Stimulated activated CD4-positive, alpha-beta T cell treated with anti-CD3 and anti-CD28 coated beads, Interleukin-12 subunit alpha, Interleukin-12 subunit beta, amount 100 ng/mL, for 4 hours (primary cell): ENCODE measurements around the gene ZNF530.

Experiments used
- DNase-seq: peaks from one replicate; pipeline ENCODE4 v3.0.0-alpha.2; 2020

The ZNF530 gene

DNA sequence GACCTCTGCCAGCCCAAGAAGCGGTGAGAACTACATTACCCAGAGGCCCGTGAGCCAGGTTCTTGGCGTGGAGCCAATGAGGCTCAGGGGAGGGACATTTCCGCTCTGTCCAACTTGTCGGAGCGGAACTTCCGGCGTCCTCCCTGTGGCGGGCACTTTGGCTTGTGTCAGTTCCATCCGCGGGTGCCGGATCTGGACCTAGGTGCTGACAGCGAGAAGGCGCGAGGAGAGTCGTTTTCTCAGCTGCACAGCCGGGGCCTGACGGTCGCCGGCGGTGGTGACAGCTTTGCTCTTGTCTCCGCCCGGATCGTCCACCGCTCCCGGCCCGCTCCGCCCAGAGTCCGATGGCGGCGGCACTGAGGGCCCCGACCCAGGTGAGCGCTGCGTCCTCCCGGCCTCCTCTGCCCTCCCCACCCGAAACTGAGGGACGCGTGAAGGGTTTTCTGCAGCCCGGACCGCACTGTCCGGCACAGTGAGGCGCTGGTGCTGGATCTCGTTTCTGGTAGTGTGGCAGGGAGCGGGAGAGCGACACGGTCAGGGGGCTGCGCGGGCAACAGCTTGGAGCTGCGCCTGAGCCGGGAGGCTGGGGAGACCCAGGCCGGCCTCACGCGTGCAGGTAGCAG is at the start of gene ZNF530:
Gene ZNF530, plus strand, starts transcription at position 125 of the 623 bp plus-strand sequence. CDS start 4,461 bp downstream, outside the sequence.
- peak; percentile 88 for DNase-seq

DNA sequence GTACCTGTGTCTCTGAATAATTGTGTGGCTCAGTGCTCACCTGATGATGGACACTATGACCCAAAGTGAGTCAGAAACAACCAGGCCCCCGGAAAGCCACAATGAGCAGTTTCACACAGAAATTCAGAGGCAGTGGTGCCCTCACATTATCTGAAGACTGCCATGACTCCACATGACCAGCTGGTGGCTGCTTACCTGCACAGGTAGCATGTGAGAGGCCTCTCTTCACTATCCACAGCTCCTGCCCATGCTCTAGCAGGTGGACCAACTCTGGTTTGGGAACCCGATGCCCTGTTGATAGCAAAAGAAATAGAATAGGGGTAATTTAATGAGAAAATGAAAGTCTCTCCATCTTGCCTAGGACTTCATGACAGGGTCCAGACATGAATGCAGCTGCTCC is 47.3 kb upstream of the ZNF530 start:
- DNase-seq = no peak

DNA sequence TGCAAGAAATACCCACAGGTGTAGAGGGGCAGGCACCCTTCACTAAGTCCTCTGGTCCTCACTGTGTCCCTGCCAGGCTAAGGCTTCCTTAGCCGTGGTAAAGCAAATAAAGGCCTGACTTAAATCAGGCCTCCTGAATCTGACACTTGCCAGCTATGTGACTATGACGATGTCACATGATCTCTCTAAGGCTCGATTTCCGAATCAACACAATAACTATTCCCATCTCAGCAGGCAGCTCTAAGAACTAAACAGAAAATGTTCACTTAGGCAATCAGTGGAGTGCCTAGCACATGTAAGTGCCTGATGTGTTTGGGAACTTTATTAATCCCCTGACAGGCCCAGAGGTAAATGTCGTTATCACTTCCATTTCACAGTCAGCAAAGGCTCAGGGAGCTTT is 42.0 kb upstream of the ZNF530 start:
- no peak for DNase-seq

DNA sequence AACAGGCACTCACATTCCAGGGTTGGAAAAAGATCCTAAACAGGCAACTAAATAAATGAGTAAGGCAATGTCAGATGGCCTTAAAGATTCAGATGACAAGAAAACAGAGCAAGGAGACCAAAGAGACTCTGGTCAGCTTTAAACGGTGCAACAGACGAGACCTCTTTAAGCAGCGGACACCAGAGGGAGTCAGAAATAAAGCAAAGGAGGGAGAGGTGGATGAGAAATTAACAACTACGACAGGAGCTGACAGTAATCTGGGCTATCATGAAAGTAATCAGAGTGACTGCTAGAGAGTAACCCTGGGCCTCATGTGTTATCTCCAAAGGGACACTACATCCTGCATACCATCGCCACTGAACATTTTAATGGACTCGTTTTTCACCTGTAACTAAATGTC is 41.2 kb upstream of the ZNF530 start:
- DNase-seq = no peak

DNA sequence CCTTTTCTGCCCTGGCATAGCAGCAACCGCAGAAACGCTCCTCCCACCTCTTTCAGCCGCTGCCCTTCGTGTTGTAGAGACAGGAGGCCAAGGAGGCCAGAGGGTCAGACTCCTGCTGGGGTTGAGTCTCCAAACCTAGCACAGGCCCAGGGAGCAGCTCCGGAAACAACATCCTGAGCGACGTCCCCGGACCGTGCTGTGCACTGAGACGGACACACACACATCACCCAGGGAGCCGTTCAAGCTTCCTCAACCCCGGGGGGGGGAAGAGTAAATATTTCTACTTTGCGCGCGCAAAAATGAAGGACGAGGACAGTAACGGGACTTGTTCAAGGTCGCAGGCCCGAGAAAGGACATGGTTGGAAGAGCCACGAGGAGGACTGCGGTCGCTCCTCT is 40.7 kb upstream of the ZNF530 start:
- DNase-seq = peak; percentile 8

DNA sequence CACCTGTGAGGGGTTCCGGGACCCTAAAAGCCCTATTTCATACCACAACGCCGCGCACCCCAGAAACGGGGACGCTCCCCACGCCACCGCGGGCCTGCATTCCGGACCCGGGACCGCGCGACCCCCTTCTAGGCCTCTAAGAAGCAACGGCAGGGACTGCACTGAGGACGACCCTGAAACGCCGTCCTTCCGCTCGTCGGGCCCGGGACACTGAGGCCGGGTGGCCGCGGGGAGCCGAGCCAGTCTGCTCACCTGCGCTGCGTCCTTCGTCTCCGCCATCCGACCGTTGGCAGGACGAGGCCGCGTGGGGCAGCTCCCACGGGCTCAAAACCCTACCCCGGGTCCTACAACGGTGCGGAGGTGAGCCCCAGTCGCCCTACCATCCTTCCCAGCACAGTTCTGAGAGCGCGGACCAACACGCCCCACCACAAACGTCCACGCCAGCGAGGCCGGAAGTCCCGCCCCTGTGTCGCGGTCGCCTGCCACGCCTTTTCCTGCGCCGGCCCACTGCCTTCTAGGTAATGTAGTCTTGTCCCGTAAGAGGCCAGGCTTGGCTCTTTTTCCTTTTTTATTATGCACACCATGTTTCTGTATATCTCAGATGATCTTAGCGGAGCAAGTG is 40.2 kb upstream of the ZNF530 start, which contains the start of gene ZNF550:
Gene ZNF550, minus strand, starts transcription at position 460 of the 622 bp plus-strand sequence. Its CDS starts 181 bp downstream, at position 279.
- peak; percentile 87 for DNase-seq

DNA sequence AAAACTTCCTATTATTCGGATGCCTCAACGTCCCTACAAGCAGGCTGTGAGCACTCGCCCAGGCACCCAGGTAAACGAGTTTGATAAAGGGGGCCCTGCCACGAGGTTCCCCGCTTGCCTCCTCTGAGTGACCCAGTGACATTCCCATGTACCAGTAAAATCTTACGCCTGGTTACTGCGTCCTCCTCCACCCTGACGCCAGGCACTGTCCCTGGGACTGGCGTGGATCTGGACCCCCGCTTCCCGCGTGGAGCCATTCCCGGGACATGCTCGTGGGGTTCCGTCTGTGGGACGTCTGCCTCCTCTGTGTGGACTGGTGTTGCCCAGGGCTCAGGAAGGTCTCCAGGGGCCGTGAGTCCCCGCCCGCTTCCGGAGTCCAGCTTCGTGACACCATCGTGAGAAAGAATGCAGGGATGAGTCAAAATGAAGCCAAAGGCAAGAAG is 39.6 kb upstream of the ZNF530 start:
- DNase-seq = no peak

DNA sequence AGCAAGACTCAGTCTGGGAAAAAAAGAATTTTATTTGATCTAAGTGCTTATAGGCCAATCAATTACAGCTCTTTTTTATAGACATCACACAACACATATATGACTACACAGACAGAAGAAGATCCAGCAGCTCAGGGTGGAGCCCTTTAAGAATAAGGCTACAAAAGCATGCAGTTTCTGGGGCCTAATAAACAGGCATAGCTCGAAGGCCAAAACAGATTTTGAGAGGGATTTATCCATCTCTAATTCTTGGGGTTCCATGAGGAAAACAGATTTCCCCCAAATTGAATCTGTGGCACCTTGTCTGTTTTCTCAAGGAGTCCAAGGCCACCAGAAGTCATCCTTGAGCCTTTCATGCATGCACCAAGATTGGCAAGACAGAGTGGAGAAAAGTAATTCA is 36.1 kb upstream of the ZNF530 start:
- no peak for DNase-seq

DNA sequence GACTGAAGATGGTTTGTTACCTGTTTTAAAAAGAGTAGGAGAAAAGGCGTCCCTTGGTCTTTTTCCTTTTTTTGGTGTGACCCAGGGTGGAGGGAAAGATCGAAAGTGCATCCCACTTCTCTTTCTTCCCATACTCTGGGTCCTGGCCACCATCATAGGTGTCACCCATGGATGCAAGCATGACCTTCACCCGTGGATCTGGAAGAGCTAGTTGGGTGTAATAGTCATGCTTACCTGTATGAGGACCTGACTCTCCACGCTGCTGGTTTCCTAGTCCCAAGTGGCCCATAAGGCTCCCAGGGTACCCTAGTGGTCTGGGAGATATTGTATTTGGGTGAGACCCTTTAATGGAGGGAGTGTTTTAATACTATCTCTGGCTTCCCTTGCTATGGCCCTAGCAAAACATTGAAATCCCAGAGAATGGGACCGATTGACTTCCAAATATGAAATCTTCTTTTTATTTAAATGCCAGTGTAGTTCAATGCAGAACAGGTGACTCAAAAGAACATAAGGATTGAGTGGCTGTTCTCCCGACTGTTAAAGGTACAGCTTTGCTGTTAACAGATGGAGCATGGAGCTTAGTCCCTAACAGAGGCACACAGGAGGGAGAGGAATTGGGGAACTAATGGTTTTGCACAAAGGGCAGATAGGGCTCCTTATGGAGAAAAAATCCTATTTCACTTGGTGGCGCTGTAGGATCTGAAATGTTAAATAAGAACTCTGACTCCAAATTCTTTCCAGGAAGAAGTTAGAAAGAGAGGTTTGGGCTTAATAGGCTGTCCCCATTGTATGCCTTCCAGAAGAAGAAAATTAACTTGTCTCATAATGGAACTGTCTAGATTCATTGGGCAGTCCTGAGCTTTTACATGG is 33.1 kb upstream of the ZNF530 start:
- DNase-seq = no peak

DNA sequence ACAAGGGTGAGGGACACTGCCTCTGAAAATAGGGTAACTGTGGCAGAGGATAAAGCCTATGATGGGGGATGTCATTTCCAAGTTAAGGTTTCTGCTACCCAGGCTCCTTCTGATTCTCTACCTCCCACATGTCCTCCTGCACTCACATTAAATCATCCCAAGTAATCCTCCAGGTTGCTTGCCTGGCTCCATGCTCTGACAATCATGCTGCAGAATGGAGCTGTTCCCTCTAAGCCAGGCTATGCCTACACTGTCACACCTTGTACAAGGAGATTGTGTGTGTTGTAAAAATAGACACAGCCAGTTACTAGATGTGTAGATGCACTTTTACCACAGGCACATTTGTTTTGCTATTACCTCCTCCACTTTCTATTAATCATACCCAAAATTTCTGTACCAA is 29.0 kb upstream of the ZNF530 start:
- DNase-seq = no peak

DNA sequence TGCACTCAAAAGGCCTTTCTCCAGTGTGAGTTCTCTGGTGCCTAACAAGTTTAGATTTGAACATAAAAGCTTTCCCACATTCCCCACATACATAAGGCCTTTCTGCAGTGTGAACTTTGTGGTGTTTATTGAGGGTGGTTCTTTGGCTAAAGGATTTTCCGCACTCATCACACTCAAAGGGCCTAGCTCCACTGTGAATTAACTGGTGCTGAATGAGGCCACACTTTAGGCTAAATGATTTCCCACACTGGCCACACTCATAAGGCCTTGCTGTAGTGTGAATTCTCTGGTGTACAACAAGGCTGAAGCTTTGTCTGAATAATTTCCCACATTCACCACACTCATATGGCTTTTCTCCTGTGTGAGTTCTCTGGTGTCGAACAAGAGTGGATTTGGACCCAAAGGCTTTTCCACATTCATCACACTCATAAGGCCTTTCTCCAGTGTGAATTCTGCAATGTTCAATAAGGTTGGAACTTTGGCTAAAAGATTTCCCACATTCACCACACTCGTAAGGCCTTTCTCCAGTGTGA is 27.2 kb upstream of the ZNF530 start:
- no peak for DNase-seq

DNA sequence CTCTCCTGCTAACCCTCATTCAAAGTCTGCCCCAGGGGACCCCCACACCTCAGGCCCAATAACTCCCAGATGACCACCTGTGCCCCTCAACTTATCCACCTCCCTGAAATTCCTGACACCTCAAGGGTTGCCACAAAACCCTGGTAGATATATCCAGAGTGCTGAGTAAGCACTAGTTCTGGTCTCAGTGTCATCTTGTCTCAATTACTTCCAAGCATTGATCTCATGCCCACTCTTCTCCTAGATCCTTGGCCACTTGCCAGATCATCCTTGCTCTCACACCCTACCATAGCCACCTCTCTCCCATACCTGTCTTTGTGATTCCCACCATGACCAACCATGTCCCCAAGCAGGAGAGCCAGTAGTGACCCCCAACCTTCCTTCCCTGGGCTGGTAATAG is 23.0 kb upstream of the ZNF530 start:
- DNase-seq = no peak

DNA sequence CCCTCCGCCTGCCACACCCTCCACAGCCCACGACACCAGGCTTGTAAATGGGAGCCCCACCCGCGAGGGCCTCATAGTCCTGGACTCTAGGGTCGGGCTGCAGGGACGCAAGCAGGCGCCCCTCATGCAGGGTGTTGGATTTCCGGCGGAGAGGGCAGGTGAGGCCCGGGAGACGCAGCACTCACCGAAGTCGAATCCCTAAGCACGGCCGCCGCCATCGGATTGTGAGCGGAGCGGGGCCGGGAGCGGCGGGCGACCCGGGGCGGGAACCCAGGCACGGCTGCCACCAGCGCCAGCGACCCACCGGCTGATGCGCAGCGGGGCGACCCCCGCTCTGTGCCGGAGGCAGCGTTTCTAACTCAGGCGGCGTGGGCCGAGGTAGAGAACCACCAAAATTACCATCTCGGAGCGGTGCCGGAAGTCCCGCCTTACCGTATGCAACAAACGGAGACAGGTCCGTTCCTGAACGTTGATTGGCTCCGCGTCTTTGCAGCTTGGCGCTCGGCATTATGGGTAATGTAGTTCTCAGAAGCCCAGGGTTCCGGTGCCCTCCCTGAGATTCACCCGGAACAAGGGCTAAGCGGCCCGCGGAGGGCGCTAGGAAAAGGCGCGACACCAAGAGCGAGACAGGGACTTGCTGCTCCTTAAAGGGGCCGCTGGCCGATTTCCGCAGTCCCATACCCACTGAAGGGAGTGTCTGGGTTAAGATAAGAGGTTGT is 21.0 kb upstream of the ZNF530 start, which contains the start of gene ZNF416:
Gene ZNF416, minus strand, starts transcription at position 425 of the 719 bp plus-strand sequence. Its CDS starts 207 bp downstream, at position 218.
- peak; percentile 86 for DNase-seq

DNA sequence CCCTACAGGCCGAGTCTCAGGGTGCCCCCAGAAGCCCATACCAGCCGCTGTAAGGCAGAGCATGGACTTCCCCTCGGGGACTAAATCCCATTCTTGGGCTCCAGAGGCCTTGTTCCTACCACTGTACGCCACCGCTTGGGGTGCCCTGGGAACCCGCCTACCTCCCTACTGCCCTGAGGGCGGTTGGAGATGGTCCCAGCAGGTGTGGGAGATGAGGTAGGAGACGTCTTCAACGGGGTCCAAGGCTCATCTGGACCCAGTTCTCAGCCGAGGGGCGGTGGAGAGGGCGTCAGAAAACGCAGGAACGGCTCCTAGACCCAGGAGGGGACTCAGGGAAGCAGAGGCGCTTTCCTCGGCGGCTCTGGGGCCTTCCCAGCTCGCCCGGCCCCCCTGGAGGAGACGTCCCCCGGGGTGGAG is 16.6 kb upstream of the ZNF530 start:
- no peak for DNase-seq

DNA sequence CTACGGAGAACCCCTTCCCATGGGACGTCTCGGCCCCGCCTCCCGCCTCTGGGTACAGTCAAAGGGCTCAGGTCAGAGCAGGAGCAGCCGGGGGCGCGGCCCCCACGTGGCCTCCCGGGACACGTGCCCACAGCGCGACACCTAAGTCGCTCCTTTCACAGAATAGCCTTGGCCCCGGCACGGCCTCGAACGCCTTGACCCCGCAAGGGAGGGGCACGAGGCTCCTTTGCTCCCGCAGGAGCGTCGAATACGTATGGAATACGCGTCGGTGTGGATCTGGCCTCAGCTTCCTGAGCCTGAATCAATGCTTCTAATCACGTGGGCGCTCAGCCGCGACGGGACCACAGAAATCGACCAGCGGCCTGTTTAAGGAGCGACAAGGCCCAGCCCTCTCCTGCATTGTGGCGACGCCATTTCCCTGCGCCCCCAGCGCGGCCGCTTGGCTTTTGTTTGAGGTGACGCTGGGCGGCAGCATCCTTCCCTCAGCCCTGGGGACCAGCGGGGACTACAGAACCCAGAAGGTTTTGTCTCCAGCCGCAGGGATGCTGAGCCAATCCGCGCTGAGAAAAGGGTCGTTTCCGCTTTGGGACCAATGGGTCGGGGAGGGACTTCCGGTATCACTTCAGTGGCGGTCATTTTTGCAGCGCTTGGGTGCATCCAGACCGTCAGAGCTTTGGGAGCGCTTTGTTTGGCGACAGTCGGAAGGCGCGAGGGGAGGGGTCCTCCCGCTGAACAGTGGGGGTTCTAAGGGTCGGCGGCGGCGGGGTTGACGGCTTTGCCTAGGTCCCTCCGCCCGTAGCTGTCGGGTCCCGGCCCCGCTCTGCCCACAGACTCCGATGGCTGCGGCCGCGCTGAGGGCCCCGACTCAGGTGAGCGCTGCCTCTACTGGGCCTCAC is 15.9 kb upstream of the ZNF530 start, which contains the start of gene ZIK1:
Gene ZIK1, plus strand, starts transcription at position 625 of the 896 bp plus-strand sequence. Its CDS starts 212 bp downstream, at position 837.
- peak; percentile 77 for DNase-seq

DNA sequence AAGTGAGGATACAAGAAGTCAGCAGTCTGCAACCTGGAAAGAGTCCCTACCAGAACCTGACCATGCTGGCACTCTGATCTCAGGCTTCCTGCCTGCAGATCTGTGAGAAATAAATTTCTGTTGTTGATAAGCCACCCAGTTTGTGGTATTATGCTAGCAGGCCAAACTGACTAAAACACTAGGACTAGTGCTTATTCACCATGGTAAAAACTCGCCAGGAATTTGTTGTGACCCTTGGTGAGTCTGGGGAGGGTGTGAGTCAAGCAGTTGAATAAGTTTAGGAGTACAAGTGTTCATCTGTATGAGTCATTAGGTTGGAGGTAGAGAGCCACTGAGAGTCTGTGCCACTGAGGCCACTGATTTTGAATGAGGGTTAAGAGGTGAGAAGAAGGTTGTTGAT is 12.2 kb upstream of the ZNF530 start:
- no peak for DNase-seq

DNA sequence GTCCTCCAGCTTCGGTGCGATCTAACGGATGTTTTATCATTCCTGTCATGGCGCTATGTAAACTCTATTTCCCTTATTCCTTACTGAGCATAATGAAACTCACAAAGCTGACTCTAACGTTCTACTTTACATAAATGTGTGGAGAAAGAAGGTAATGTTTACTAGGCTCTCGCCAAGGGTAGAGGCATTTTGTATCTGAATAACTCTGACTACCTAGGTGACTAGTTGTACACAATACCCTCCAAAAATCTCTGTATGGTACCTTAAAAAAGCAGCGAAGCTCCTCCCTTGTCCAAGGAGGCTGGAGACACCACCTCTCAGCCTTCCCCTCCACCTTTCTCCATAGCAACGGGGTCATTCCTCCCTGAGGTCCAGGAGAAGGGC is 316 bp upstream of the ZNF530 start:
- no peak for DNase-seq

DNA sequence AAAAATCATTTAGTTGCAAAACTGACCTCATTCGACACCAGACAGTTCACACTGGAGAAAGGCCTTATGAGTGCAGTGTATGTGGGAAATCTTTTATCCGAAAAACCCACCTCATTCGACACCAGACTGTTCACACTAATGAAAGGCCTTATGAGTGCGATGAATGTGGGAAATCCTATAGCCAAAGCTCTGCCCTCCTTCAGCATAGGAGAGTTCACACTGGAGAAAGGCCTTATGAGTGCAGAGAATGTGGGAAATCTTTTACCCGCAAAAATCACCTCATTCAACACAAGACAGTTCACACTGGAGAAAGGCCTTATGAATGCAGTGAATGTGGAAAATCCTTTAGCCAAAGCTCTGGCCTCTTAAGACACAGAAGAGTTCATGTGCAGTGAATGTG is 7.2 kb downstream of the ZNF530 start:
- DNase-seq = no peak

DNA sequence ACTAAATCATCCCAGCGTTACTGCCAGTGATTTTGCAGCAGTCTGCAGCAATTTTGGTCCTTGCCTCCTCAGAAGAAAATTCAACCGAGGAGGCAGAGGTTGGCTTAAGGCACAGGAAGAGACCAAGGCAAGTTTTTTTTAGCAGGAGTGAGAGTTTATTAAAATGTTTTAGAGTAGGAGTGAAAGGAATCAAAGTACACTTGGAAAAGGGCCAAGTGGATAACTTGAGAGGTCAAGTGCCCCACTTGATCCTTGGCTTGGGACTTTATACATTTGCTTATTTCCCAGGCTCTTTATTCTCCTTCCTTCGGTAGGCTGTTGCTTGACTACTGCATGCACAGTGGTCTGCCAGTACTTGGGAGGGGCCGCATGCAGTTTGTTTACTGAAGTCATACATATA is 11.4 kb downstream of the ZNF530 start:
- DNase-seq = no peak

DNA sequence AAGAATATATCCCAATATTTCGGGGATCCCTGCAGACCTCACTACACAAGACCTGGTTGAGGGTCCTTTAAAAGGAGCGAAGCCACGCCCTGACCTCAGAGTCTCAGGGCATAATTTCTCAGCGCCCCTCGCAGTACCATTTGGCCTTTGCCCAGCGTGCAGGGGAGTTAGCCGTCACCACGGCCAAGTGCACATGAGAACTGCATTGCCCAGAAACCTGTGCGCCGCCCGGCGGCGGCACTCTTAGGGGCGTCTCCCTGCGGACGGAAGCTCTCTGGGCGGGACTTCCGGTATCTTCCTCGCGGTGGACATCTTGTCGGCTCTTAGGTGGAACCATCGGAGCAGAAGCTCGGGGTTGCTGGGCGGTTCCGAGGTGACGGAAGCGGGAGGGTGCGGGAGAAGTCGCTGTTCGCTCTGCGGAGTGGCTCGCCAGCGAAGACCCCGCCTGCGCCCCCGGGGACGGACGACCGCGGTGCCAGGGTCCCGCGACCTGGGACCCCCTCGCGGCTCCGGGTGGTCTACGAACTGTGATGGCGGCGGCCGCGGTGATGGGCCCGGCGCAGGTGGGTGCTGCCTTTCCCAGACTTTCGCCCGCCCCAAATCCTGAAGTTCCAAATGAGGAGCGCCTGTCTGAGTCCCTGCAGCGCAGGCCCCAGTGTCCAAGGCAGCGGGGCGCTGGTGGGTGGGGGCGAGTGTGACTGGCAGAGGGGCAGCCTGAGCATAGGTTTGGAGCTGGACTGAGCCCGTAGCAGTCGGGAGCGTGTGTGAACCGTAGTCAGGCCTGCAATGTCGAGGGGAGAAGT is 14.5 kb downstream of the ZNF530 start, which contains the start of gene ZNF134:
Gene ZNF134, plus strand, starts transcription at position 302 of the 803 bp plus-strand sequence. CDS start 5,227 bp downstream, outside the sequence.
- DNase-seq = peak; percentile 88
